OCI-LY1 (cell line): ENCODE results near the gene PLCD1.

Experiments
- H2AFZ ChIP-seq: fragments of 200-600 bp; sonication (generic), shearing (Covaris generic); 2 replicates; pipeline ENCODE4 v1.6.0; 2014; ENCODE audit warnings: antibody characterized with exemption, mild to moderate bottlenecking, low read length
- H3F3A ChIP-seq: fragments of 200-600 bp; sonication (generic), shearing (Covaris generic); 2 replicates; pipeline ENCODE4 v1.6.0; 2014; ENCODE audit warnings: mild to moderate bottlenecking, antibody characterized with exemption, low read length, moderate library complexity; ENCODE audit not compliant: insufficient read depth
- H3K27ac ChIP-seq: fragments of 200-600 bp; sonication (generic); 2 replicates; pipeline ENCODE4 v1.5.1; 2014; ENCODE audit warnings: low read length, mixed run types, mild to moderate bottlenecking, low read depth; ENCODE audit not compliant: poor library complexity, severe bottlenecking
- H3K27me3 ChIP-seq: fragments of 200-600 bp; sonication (generic); 2 replicates; pipeline ENCODE4 v1.6.0; 2014; ENCODE audit warnings: antibody characterized with exemption, mild to moderate bottlenecking, low read length, moderate library complexity; ENCODE audit not compliant: insufficient read depth
- H3K36me3 ChIP-seq: fragments of 200-600 bp; sonication (generic); 2 replicates; pipeline ENCODE4 v1.6.1; 2014; ENCODE audit warnings: mild to moderate bottlenecking, antibody characterized with exemption, low read length, moderate library complexity, mixed read lengths; ENCODE audit not compliant: insufficient read depth
- H3K4me1 ChIP-seq: fragments of 200-600 bp; sonication (generic); 2 replicates; pipeline ENCODE4 v1.5.1; 2014; ENCODE audit warnings: mild to moderate bottlenecking, low read length, moderate library complexity; ENCODE audit not compliant: insufficient read depth, severe bottlenecking
- H3K4me2 ChIP-seq: fragments of 200-600 bp; sonication (generic), shearing (Covaris generic); 2 replicates; pipeline ENCODE4 v1.6.1; 2014; ENCODE audit warnings: low read length
- H3K4me3 ChIP-seq: fragments of 200-600 bp; sonication (generic); 2 replicates; pipeline ENCODE4 v1.5.1; 2014; ENCODE audit warnings: low read length, low read depth, mild to moderate bottlenecking, mixed read lengths; ENCODE audit not compliant: poor library complexity, severe bottlenecking
- H3K79me2 ChIP-seq: fragments of 200-600 bp; shearing (Covaris generic); 2 replicates; pipeline ENCODE4 v1.6.1; 2016; ENCODE audit warnings: mixed run types, low read length, mixed read lengths; ENCODE audit not compliant: insufficient read depth
- H3K9ac ChIP-seq: fragments of 200-600 bp; sonication (generic), shearing (Covaris generic); 2 replicates; pipeline ENCODE4 v1.6.1; 2014; ENCODE audit warnings: mild to moderate bottlenecking, low read length, mixed read lengths
- H3K9me2 ChIP-seq: fragments of 200-600 bp; sonication (generic), shearing (Covaris generic); 2 replicates; pipeline ENCODE4 v1.6.1; 2014; ENCODE audit warnings: low read depth, mild to moderate bottlenecking, low read length, mixed read lengths
- H3K9me3 ChIP-seq: fragments of 200-600 bp; shearing (Covaris generic); 2 replicates; pipeline ENCODE4 v1.6.1; 2014; ENCODE audit warnings: low read length, mixed read lengths
- H4K20me1 ChIP-seq: fragments of 200-600 bp; sonication (generic), shearing (Covaris generic); 2 replicates; pipeline ENCODE4 v1.6.0; 2016; ENCODE audit warnings: mild to moderate bottlenecking, low read length; ENCODE audit not compliant: insufficient read depth
- CTCF ChIP-seq: fragments of 200-600 bp; sonication (generic), shearing (Covaris generic); IDR thresholded peaks from 2 replicates; pipeline ENCODE4 v1.5.1; 2017; ENCODE audit warnings: mild to moderate bottlenecking, antibody characterized with exemption, low read length, moderate library complexity, mixed read lengths
- EZH2 ChIP-seq: fragments of 200-600 bp; sonication (generic), shearing (Covaris generic); IDR thresholded peaks from 2 replicates; pipeline ENCODE4 v1.8.0; 2017; ENCODE audit warnings: borderline replicate concordance, mixed run types, mild to moderate bottlenecking, antibody characterized with exemption, low read length, moderate library complexity, mixed read lengths

PLCD1 gene

DNA sequence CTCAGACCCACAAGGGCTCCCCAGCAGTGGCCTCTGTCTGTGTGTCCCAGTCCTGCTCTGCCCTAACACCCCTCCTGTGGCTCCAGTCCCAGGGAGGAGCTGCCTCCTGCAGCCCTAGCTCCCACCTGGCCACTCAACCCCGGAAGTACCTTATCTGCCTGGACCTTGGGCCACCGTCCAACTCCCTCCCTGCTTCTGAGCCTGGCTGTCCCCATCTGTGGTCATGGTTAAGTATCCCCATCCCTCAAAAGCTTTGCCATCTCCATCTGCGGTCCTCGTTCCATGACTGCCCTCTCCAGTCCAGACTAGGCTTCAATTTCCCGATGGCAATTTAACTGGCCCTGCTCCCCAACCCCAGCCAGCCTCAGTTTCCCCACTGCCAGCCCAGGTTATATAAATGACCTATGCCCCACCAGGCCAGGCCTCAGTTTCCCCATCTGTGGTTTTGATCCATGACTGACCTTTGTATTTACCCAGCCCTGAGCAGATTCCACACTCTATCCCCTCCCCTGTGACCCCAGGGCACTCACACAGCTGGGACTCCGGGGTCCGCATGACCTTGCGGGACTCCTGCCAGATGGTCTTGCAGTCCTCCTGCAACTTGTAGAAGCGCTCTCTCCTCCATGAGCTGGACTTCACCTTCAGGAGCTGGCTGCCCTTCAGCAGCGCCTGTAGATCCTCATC, 9.6 kb downstream of the PLCD1 start:
- Histone ChIP-seq H4K20me1 (no peaks in the 10 kb centered on the region), H3K4me2 (no peak overlapping the region), H3K79me2 (no peaks in the 10 kb centered on the region), H3K4me3 (no peak overlapping the region), H3K9me2 (no peaks in the 10 kb centered on the region), H3K9ac (no peak overlapping the region), H3K36me3 (peaks cover 11% of the 10 kb centered on the region), H3K27ac (no peak overlapping the region), H3F3A (no peaks in the 10 kb centered on the region), H2AFZ (no peak overlapping the region), H3K9me3 (no peaks in the 10 kb centered on the region), H3K4me1 (peaks cover 11% of the 10 kb centered on the region), H3K27me3 (no peaks in the 10 kb centered on the region)
- no peak for TF ChIP-seq EZH2
- no peak for TF ChIP-seq CTCF

- Histone ChIP-seq H4K20me1 (no peaks in the 10 kb centered on the region), H3F3A (no peaks in the 10 kb centered on the region), H3K4me2 (no peak overlapping the region), H3K4me1 (peaks cover 4% of the 10 kb centered on the region), H3K9me2 (no peaks in the 10 kb centered on the region), H3K9ac (no peak overlapping the region), H3K79me2 (no peaks in the 10 kb centered on the region), H3K9me3 (no peaks in the 10 kb centered on the region), H3K4me3 (no peak overlapping the region), H3K27me3 (no peaks in the 10 kb centered on the region), H2AFZ (no peak overlapping the region), H3K36me3 (peaks cover 11% of the 10 kb centered on the region), H3K27ac (no peak overlapping the region)
- TF ChIP-seq CTCF = no peak
- TF ChIP-seq EZH2 = no peak
Measured at GRCh38 chr3:38018296-38019266, 10.9 kb downstream of the PLCD1 start.

DNA sequence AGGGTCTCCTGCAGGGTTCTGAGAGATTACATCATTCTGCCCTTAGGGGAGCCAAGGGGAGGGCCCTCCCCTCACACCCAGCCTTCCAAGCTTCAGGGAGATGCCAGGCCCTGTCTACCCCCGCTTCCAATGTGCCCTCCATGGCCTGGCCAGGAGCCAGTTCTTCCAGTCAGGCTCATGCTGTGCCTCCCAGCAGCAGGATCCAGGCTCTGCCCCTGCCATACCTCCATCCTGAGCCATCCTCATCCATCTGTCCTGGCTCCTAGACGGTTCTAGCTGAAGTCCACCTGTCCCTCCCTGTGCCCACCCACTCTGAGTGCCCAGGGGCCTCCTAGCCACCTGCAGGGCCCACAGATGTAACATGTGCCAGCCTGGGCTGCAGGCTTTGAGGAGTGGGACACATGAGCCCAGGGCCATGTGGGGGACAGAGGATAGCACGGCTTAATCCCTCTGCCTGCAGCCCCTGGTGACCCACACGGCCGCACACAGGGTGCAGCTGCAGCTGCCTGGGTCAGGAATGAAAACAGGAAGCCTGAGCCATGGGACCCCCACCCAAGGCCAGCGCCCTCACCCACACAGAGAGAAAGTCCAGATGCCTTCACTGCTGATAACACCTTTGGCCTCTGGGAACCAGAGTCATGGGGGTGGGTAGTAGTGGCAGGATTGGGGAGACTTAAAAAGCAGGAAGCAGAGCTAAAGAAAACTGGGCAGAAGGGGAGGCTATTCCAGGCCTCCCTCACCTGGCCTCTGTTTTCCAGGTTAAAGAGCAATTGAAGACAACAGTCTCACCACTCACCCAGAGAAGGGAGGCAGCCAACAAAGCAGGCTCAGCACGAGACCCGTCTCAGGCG, 11.8 kb downstream of the PLCD1 start:
- no peaks in the 10 kb centered on the region for H3K27me3 ChIP-seq
- H2AFZ ChIP-seq = no peak overlapping the region
- no peak overlapping the region for H3K4me2 ChIP-seq
- no peaks in the 10 kb centered on the region for H3F3A ChIP-seq
- no peaks in the 10 kb centered on the region for H3K9me2 ChIP-seq
- H3K27ac ChIP-seq = no peak overlapping the region
- no peaks in the 10 kb centered on the region for H3K9me3 ChIP-seq
- no peak overlapping the region for H3K4me3 ChIP-seq
- H3K36me3 ChIP-seq = peaks cover 11% of the 10 kb centered on the region
- no peaks in the 10 kb centered on the region for H4K20me1 ChIP-seq
- H3K79me2 ChIP-seq = no peaks in the 10 kb centered on the region
- H3K4me1 ChIP-seq = no peaks in the 10 kb centered on the region
- no peak overlapping the region for H3K9ac ChIP-seq
- TF ChIP-seq EZH2 = no peak
- TF ChIP-seq CTCF = no peak
